T1000 (cell line): ENCODE data around the gene GPR156.
"Not testable (repeated sequence)": the region's sequence is repeated elsewhere in the genome, so short reads cannot be mapped to it uniquely, and the experiment has no call there.

Source experiments
- DNase-seq: peaks from one replicate; lab custom pipeline; 2025; ENCODE audit warnings: mixed read lengths; lab: John Stamatoyannopoulos, UW

GPR156 gene

GRCh38 chr3:120284747-120285507 lies at the start of gene GPR156:
TSS of gene GPR156 (minus strand) at chr3:120285222. CDS start at chr3:120244098, 41,124 bp downstream.
- DNase-seq: no peak

- DNase-seq: no peak
Observed at GRCh38 chr3:120332646-120333045, 47.6 kb upstream of the GPR156 start.

GRCh38 chr3:120331076-120331475 lies 46.1 kb upstream of the GPR156 start:
- no peak for DNase-seq

- DNase-seq: no peak
Observed at GRCh38 chr3:120326784-120327183, 41.8 kb upstream of the GPR156 start.

GRCh38 chr3:120324190-120324589 lies 39.2 kb upstream of the GPR156 start:
- DNase-seq: no peak

- DNase-seq: not testable (repeated sequence)
Observed at GRCh38 chr3:120323761-120324160, 38.7 kb upstream of the GPR156 start.

- no peak for DNase-seq
Observed at GRCh38 chr3:120311863-120312794, 27.1 kb upstream of the GPR156 start.

- DNase-seq: no peak
Observed at GRCh38 chr3:120306519-120307455, 21.8 kb upstream of the GPR156 start.

GRCh38 chr3:120304616-120305015 lies 19.6 kb upstream of the GPR156 start:
- no peak for DNase-seq

GRCh38 chr3:120302361-120302760 lies 17.3 kb upstream of the GPR156 start:
- no peak for DNase-seq

- DNase-seq: no peak
Observed at GRCh38 chr3:120300971-120301370, 15.9 kb upstream of the GPR156 start.

GRCh38 chr3:120299403-120299802 lies 14.4 kb upstream of the GPR156 start:
- no peak for DNase-seq

GRCh38 chr3:120298996-120299395 lies 14.0 kb upstream of the GPR156 start:
- DNase-seq: no peak

- DNase-seq: not testable (repeated sequence)
Observed at GRCh38 chr3:120291552-120291951, 6.5 kb upstream of the GPR156 start.

GRCh38 chr3:120289636-120290035 lies 4.6 kb upstream of the GPR156 start:
- DNase-seq: no peak

- DNase-seq: no peak
Observed at GRCh38 chr3:120286465-120286864, 1.4 kb upstream of the GPR156 start.

GRCh38 chr3:120285508-120285841 lies 453 bp upstream of the GPR156 start:
- no peak for DNase-seq

- DNase-seq: no peak
Observed at GRCh38 chr3:120281261-120281660, 3.8 kb downstream of the GPR156 start.

- no peak for DNase-seq
Observed at GRCh38 chr3:120280566-120280965, 4.5 kb downstream of the GPR156 start.

- no peak for DNase-seq
Observed at GRCh38 chr3:120280026-120280425, 5.0 kb downstream of the GPR156 start.

GRCh38 chr3:120276767-120277166 lies 8.3 kb downstream of the GPR156 start:
- no peak for DNase-seq

- DNase-seq: no peak
Observed at GRCh38 chr3:120275618-120276017, 9.4 kb downstream of the GPR156 start.
